Sigmoid colon (tissue), 3 donors: Measurements from ENCODE around the gene CCDC85A.

Source experiments
- POLR2A ChIP-seq, 2 donors: fragments of 450-650 bp; IDR thresholded peaks; one replicate each; pipeline ENCODE4 v1.6.1; 2016; ENCODE audit warnings: antibody characterized with exemption in 2 of 2, mild to moderate bottlenecking in 2 of 2, moderate library complexity in 2 of 2
- TF ChIP-seq, protein P1 (sequence below), 4 experiments: fragments of 450-650 bp in 3 of 4; fragments of 200-600 bp in 1 of 4; IDR thresholded peaks; one replicate each; pipeline ENCODE4 v1.5.1; 2016 to 2019; ENCODE audit warnings: antibody characterized with exemption in 4 of 4, mild to moderate bottlenecking in 3 of 4, moderate library complexity in 2 of 4

- TF ChIP-seq, protein P1, sequence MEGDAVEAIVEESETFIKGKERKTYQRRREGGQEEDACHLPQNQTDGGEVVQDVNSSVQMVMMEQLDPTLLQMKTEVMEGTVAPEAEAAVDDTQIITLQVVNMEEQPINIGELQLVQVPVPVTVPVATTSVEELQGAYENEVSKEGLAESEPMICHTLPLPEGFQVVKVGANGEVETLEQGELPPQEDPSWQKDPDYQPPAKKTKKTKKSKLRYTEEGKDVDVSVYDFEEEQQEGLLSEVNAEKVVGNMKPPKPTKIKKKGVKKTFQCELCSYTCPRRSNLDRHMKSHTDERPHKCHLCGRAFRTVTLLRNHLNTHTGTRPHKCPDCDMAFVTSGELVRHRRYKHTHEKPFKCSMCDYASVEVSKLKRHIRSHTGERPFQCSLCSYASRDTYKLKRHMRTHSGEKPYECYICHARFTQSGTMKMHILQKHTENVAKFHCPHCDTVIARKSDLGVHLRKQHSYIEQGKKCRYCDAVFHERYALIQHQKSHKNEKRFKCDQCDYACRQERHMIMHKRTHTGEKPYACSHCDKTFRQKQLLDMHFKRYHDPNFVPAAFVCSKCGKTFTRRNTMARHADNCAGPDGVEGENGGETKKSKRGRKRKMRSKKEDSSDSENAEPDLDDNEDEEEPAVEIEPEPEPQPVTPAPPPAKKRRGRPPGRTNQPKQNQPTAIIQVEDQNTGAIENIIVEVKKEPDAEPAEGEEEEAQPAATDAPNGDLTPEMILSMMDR (IDR thresholded peaks at IDR 0.05), result no peak
- TF ChIP-seq POLR2A (IDR thresholded peaks at IDR 0.05), result no peak
Observed at GRCh38 chr2:56185101-56185581, 1.4 kb downstream of the CCDC85A start.
